ENCODE results near the gene NPPA.

GRCh38 chr1:11835441-11836225 lies 11.9 kb downstream of the NPPA start:
- no peak for TF ChIP-seq EZH2 (IDR thresholded peaks at IDR 0.05; ENCODE audit: insufficient read depth, poor library complexity, severe bottlenecking)
- no peak for TF ChIP-seq EZH2phosphoT487 (IDR thresholded peaks at IDR 0.05; ENCODE audit: insufficient read depth, low read depth)
